Activated naive CD4-positive, alpha-beta T cell treated with anti-CD3 and anti-CD28 coated beads, Interleukin-2, amount 50 U/mL, for 16 hours (primary cell): ENCODE measurements around the gene RGP1.

Experiments
- DNase-seq: peaks from one replicate; pipeline ENCODE4 v3.0.0-alpha.2; 2020

Gene RGP1, protein sequence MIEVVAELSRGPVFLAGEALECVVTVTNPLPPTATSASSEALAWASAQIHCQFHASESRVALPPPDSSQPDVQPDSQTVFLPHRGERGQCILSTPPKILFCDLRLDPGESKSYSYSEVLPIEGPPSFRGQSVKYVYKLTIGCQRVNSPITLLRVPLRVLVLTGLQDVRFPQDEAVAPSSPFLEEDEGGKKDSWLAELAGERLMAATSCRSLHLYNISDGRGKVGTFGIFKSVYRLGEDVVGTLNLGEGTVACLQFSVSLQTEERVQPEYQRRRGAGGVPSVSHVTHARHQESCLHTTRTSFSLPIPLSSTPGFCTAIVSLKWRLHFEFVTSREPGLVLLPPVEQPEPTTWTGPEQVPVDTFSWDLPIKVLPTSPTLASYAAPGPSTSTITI

GRCh38 chr9:35748858-35749514 is at the start of gene RGP1, which contains the start of gene GBA2:
RGP1 (plus strand) TSS chr9:35749287; CDS start chr9:35749756, 469 bp downstream.
GBA2 (minus strand) TSS chr9:35749228; CDS start chr9:35748704, 524 bp downstream.
- DNase-seq = peak; percentile 72

GRCh38 chr9:35700031-35700430 is 49.1 kb upstream of the RGP1 start:
- no peak for DNase-seq

GRCh38 chr9:35700942-35701341 is 48.1 kb upstream of the RGP1 start:
- no peak for DNase-seq

DNA sequence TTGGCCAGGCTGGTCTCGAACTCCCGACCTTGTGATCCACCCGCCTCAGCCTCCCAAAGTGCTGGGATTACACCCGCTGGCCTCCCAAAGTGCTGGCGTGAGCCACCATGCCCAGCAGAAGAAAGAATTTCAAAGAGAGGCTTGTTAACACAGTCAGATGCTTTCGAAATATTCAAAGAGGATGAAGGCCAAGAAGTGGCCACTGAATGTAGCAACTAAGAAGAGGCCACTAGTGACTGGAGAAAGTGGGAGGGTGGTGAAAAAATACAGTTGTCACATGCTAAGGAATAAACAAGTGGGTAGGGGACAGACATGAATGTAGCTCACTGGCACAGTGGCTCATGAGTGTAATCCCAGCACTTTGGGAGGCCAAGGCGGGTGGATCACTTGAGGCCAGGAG is 46.4 kb upstream of the RGP1 start:
- no peak for DNase-seq

DNA sequence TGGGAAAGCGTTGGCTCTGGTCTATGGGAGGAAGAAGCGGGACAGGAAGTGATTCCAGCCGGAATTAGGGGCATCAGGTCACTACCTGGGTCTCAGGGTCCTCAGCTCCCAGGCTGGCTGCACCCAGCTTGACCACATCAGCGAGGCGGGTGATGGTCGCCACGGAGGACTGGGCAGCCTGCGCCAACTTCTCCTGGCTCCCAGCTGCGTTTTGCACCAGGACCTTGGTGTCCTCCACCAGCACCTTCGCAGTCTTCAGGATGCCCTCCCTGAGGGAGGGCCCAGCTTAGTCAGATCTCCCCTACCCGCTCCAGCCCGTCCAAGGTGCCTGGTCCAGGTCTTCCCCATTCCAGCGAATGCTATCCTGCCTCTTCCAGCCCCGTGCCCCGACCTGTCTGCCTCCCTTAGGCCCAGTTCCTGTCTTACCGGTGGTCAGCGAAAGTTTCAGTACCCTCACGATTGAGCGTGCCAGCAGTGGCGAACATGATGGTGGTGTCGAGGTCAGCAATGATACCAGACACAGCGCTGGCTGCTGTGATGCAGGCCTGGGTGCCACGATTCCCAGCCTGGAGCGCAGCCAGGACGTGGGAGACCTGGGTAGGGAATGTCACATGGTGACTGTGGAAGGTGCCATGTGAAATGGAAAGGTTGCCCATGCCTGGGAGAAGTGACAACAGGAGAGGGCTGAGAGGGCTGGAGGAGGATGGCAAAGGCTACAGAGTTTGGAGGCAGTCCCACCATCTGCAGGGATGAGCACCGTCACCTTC is 45.0 kb upstream of the RGP1 start:
- DNase-seq = no peak

DNA sequence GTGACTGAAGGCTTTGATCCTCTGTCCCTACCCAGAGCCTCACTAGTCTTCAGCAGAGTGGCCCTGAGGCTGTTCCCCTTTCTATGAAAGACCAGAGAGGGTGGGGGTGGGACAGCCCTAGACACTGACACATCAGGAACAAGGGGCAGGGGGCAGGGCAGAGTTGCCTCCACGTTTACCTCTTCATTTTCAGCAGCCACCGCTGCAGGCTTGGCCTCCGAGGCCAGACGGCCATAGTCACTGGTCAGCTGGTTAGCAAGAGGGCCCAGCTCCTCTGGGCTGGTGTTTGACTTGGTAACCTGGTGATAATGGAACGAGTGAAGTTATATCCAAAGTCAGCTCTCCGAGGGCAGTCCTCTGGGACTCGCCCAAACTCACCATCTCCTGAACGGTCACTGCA is 43.7 kb upstream of the RGP1 start:
- DNase-seq = no peak

DNA sequence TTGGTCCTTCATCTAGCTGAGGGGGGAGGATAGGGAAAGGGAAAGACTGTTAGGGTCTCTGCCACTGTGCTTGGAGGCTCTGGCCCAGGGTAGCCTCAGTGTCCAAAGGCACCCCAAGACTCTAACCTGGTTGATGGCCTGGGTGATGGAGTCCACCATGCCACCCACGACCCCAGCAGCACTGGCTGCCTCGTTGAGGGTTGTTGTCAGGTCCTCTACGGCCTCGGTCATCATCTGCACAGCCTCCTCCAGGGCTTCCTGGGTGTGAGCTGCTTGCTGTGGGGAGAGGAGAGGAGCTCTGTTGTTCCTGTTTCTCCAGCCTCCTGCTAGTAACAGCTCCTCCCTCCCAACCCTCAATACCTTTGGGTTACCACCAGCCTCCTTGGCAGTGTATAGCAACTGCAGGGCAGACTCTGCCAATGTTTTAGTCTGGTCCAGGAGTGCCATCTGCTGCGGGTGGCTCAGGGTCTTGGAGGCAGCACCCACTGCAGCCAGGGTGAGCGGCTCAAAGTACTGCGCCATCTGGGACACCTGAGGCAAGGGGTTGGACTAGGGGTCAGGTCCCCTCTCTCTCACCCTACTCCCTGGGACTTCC is 43.2 kb upstream of the RGP1 start:
- DNase-seq = no peak

- DNase-seq = no peak
Observed at GRCh38 chr9:35706951-35707350, 42.1 kb upstream of the RGP1 start.

GRCh38 chr9:35708146-35708545 is 40.9 kb upstream of the RGP1 start:
- DNase-seq = no peak

- no peak for DNase-seq
Observed at GRCh38 chr9:35710818-35711500, 38.1 kb upstream of the RGP1 start.

- no peak for DNase-seq
Observed at GRCh38 chr9:35711501-35712428, 37.3 kb upstream of the RGP1 start.

- DNase-seq = no peak
Observed at GRCh38 chr9:35712762-35713400, 36.2 kb upstream of the RGP1 start.

GRCh38 chr9:35713578-35713977 is 35.5 kb upstream of the RGP1 start:
- DNase-seq = no peak

GRCh38 chr9:35714123-35714522 is 35.0 kb upstream of the RGP1 start:
- DNase-seq = no peak

DNA sequence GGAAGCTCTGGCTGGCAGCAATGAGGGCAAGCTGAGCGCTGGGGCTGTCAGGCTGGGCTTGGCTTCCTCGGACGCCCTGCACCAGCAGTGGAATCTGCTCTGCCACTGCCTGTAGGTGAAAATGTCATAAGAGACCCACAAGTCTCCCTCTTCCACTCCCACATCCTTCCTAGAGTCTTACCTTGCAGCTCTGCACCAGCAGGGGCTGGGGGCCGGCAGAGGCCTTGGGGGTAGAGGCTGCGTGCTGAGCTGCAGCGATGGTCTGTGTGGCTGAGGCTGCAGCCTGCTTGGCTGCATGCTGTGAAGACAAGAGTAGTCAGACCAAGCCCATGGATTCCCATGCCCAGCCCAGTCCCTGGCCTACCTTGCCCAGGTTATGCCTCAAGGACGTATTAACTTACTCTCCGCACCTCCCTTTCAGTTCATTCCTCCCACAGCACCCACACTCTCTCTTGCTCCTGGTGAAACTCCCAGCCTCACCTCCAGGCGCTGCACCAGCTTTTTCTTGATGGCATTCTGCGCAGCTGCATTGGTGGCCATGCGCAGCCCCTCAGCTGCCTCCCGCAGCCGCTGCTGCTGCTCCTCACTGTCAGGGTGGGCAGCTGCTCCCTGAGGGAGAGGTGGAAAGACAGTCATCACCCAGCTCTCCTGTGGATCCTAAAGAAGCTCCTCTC is 34.4 kb upstream of the RGP1 start:
- no peak for DNase-seq

- DNase-seq = no peak
Observed at GRCh38 chr9:35716230-35716629, 32.9 kb upstream of the RGP1 start.

- no peak for DNase-seq
Observed at GRCh38 chr9:35717132-35717870, 31.8 kb upstream of the RGP1 start.

GRCh38 chr9:35718721-35719511 is 30.2 kb upstream of the RGP1 start:
- DNase-seq = no peak

GRCh38 chr9:35719546-35719945 is 29.5 kb upstream of the RGP1 start:
- DNase-seq = no peak
